Type B pancreatic cell (in vitro differentiated cells): ENCODE results near the gene FARP1. TPM values are rescaled to one million over a fixed set of nuclear protein-coding genes. Genes with fewer than 3 reads are reported as not detected.

Experiments used
- DNase-seq: peaks from one replicate; pipeline ENCODE4 v3.0.0; 2021; ENCODE audit warnings: mixed read lengths; ENCODE audit not compliant: unreplicated experiment; ENCODE audit errors: extremely low spot score
- H3K27ac Mint-ChIP-seq: 2 replicates; pipeline ENCODE4 v1.8.0; 2021; ENCODE audit warnings: mild to moderate bottlenecking, mixed read lengths
- H3K27me3 Mint-ChIP-seq: 2 replicates; pipeline ENCODE4 v1.8.0; 2021; ENCODE audit warnings: mixed read lengths
- H3K36me3 Mint-ChIP-seq: 2 replicates; pipeline ENCODE4 v1.8.0; 2021; ENCODE audit warnings: mixed read lengths
- H3K4me1 Mint-ChIP-seq: one replicate; pipeline ENCODE4 v1.8.0; 2021; ENCODE audit warnings: mixed read lengths; ENCODE audit not compliant: unreplicated experiment
- H3K4me3 Mint-ChIP-seq: 2 replicates; pipeline ENCODE4 v1.8.0; 2021; ENCODE audit warnings: mild to moderate bottlenecking, mixed read lengths
- H3K9me3 Mint-ChIP-seq: 2 replicates; pipeline ENCODE4 v1.8.0; 2021; ENCODE audit warnings: mixed read lengths
- total RNA-seq: library from RNA; stranded (reverse); gene quantifications from 2 replicates; pipeline ENCODE4 v1.2.1, GENCODE V29; 2021; ENCODE audit warnings: low replicate concordance
- TF ChIP-seq, protein P1 (sequence below): fragments of 200-600 bp; sonication (generic); conservative IDR thresholded peaks from 2 replicates; pipeline ENCODE4 v1.5.0; 2021; ENCODE audit warnings: antibody characterized with exemption, mild to moderate bottlenecking

Gene FARP1
- total RNA-seq, 1 donor from 2014 or later, result 195 TPM

GRCh38 chr13:98466634-98467236 is 323.8 kb downstream of the FARP1 start:
- Mint-ChIP-seq H3K27me3 (no peaks in the 10 kb centered on the region), H3K4me3 (no peak overlapping the region), H3K9me3 (no peaks in the 10 kb centered on the region), H3K27ac (peak overlapping the region; percentile 50), H3K4me1 (peaks cover 24% of the 10 kb centered on the region), H3K36me3 (peaks cover 36% of the 10 kb centered on the region)
- DNase-seq, result no peak
- TF ChIP-seq, protein P1, sequence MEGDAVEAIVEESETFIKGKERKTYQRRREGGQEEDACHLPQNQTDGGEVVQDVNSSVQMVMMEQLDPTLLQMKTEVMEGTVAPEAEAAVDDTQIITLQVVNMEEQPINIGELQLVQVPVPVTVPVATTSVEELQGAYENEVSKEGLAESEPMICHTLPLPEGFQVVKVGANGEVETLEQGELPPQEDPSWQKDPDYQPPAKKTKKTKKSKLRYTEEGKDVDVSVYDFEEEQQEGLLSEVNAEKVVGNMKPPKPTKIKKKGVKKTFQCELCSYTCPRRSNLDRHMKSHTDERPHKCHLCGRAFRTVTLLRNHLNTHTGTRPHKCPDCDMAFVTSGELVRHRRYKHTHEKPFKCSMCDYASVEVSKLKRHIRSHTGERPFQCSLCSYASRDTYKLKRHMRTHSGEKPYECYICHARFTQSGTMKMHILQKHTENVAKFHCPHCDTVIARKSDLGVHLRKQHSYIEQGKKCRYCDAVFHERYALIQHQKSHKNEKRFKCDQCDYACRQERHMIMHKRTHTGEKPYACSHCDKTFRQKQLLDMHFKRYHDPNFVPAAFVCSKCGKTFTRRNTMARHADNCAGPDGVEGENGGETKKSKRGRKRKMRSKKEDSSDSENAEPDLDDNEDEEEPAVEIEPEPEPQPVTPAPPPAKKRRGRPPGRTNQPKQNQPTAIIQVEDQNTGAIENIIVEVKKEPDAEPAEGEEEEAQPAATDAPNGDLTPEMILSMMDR, result peak; percentile 82

DNA sequence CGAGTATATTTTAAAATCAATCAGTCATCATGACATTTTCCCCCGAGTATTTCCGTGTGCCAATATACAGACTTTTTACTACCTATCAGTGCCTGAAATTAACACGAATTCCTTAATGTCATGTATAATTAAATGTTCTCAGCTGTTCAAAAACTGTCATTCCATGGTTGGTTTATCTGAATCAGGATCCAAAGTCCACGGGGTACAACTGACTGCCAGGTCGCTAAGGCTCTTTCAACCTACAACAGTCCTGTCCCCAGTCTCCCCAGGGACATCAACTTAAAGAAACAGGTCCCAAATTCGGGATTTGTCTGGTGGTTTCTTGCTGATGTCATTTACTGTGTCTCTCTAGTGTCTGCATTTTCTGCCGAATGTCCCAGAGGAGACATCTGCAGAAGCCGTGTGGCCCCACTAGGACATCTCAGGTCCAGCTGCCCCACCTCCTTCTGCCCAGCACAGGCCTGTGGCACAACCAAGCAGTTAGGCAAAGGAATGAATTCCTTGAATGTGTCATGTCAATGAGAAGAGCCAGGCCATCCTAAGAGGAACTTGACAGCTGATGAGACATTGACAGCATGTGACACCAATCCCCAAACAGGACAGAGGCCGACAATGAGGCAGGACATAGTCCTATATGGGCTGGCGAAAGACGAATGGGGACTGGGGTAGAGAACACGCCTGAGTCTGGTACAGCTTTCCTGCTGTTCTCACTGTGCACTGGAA is 324.5 kb downstream of the FARP1 start:
- TF ChIP-seq, protein P1, result no peak
- Mint-ChIP-seq H3K4me3 (no peak overlapping the region), H3K4me1 (peaks cover 24% of the 10 kb centered on the region), H3K9me3 (no peaks in the 10 kb centered on the region), H3K27me3 (no peaks in the 10 kb centered on the region), H3K27ac (no peak overlapping the region), H3K36me3 (peaks cover 39% of the 10 kb centered on the region)
- DNase-seq, result no peak

DNA sequence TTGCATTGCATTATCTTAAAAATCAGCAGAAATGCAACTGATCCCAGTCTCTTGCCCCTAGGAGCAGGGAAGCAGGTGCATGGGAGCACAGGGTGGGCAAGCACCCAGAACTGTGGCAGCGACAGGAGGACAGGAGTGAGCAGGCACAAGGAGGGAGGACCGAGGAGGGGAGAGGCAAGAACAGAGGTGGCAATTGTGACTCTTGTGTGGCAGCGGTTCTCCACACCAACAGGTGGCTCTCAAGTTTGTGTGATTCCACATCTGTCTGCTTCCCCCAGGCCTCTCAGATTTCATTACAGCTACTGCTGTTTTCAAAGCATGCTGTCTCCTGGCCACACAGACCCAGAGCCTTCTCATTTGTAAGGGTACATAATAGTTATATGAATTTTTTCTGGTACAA is 325.5 kb downstream of the FARP1 start:
- TF ChIP-seq, protein P1, result no peak
- DNase-seq, result no peak
- peak overlapping the region; percentile 19 for H3K27ac Mint-ChIP-seq
- no peaks in the 10 kb centered on the region for H3K9me3 Mint-ChIP-seq
- peaks cover 15% of the 10 kb centered on the region for H3K4me1 Mint-ChIP-seq
- no peak overlapping the region for H3K4me3 Mint-ChIP-seq
- H3K36me3 Mint-ChIP-seq, result peaks cover 37% of the 10 kb centered on the region
- H3K27me3 Mint-ChIP-seq, result no peaks in the 10 kb centered on the region

GRCh38 chr13:98468929-98469328 is 326.0 kb downstream of the FARP1 start:
- TF ChIP-seq, protein P1, result no peak
- Mint-ChIP-seq H3K4me3 (no peak overlapping the region), H3K27ac (no peak overlapping the region), H3K9me3 (no peaks in the 10 kb centered on the region), H3K36me3 (peaks cover 36% of the 10 kb centered on the region), H3K27me3 (no peaks in the 10 kb centered on the region), H3K4me1 (peaks cover 18% of the 10 kb centered on the region)
- no peak for DNase-seq

- Mint-ChIP-seq H3K4me3 (no peak overlapping the region), H3K36me3 (peaks cover 31% of the 10 kb centered on the region), H3K27ac (peak overlapping the region; percentile 72), H3K9me3 (no peaks in the 10 kb centered on the region), H3K4me1 (peaks cover 20% of the 10 kb centered on the region), H3K27me3 (no peaks in the 10 kb centered on the region)
- TF ChIP-seq, protein P1, result no peak
- no peak for DNase-seq
Observed at GRCh38 chr13:98470920-98471319, 328.0 kb downstream of the FARP1 start.
